ENCODE data around the gene VPS39.
A peak's percentile ranks its signal among the peaks of the same experiment; 100 is the strongest.

Gene VPS39

DNA sequence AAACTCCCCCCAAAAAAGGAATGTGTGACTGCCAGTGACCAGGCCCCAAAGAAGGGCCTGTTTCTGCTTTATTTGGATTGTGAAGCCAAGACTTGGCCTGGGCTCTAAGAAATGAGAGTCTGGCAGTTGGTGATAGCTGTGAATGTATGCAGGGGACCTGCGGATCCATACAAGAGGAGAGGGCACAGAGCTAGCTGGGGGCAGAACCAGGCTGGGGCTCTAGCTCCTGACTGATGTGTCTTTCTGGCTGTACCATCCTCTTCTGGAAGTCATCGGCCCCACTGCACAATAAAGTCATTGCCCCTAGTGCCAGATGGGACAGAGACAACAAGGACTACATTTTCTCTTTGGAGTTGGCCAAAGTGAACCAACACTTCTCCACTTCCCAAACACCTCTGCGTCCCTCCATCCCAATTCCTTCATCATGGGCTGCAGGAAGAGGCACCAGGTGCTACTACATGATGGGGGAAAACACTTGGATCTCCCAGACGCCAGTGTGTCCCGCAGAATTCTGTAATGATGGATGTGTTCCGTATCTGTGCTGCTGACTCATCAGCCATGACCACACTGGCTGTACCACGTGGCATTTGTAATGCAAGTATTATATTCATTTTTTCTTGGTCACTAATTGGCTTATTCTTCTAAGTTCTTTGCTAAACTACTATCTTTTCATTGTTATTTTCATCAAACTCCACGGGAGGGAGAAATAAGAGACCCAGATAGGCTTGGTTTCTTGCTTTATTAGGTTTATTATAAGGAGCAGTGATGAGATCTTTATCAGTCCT is 49.9 kb downstream of the VPS39 start:
- peak; percentile 75 for DNase-seq (ENCODE audit: low read depth)

DNA sequence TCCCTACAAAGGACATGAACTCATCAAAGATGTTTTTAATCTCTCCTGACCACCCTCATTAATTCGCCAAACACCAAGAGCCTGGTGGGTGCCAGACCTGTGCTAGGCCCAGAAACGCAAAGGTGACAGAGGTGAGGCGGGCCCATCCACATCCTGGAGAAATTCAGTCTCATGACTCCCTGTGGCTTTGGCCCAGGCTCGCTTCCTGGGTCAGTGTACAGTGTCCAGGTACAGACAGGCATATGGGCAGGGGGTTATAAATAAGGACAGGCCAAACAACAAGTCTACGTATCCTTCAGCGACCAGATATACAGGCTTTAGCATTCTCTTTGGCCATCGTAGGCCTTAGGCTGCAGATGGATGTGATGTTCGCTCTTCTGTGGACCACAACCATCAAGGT is 50.7 kb downstream of the VPS39 start:
- no peak for DNase-seq (ENCODE audit: low read depth)

DNA sequence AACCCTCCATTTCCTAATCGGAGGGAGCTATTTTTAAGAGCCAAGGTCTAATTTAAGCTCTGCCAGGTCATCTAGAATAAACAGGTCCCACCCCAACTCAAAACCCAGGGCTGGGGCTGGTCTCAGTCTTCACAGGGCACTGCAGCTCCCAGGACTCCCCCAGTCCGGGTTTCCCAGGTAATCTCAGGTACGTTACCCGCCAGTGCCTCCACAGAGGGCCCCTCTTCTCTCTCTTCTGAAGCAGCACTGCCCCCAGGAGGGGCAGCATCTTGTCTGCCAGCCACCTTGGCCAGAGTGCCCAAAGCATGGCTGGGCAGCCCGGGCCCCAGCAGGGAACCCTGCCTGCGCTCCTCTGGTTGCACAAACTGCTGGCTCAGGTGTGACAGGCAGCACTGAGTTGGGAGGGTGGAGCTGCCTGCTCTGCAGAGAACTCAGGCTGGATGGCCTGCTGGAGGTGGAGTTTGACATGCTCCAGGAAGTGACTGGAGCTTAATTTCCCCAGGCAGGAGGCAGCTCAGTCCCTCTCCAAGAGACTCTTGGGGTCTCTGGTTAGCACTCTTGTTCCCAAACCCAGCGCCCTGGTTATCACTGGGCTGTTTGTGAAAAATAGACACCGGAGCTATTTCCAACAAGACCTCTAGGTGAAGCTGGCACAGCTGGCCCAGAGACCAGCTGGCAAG is 51.7 kb downstream of the VPS39 start, which contains the start of gene PLA2G4F:
PLA2G4F (minus strand) TSS at position 394 of the 680 bp plus-strand sequence; CDS start at position 307, 87 bp downstream.
- no peak for DNase-seq (ENCODE audit: low read depth)

DNA sequence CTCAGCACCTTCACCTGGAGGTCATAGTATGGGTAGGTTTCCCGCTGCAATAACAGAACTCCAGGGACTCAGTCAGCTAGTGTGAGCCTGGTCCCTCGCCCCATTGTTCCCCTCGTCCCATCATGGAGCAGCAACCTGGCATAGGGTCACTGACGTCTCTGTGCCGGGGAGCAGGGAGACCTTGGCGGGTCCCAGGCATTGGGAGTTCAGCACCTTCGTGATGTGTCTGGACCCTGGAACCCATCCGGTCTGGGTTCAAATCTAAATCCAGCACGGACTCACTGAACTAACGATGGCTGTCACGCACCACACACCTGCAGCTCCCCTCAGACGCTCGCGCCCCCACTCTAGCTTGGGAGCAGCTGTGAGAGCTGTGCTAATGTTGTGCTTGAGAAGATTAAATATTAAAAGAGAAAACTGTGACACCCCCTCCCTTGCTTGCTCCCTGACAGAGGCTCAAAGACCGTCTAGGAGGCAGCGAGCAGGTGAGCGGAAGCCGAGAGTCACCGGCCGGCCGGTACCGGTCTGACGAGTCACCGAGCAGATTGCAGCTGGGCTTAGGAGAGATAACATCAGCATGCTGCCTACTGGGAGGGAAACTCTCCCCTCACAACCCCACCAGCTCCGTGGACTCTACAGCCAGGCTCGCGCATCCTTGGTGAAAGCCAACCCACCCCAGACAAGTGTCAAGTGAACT is 52.4 kb downstream of the VPS39 start:
- peak; percentile 10 for DNase-seq (ENCODE audit: low read depth)

DNA sequence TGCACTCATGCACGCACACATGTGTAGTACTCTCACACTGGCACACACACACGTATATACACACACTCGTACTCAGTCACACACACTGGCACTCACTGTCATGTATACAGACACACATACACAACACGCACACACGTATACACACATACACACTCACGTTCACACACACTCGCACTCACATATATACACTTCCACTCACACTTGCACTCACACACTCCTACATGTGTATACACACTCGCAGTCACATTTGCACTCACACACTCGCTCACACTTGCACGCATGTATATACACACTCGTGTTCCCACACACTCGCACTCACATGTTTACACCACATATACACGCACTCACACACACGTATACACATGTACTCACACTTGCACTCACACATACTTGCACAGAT is 53.1 kb downstream of the VPS39 start:
- no peak for DNase-seq (ENCODE audit: low read depth)

DNA sequence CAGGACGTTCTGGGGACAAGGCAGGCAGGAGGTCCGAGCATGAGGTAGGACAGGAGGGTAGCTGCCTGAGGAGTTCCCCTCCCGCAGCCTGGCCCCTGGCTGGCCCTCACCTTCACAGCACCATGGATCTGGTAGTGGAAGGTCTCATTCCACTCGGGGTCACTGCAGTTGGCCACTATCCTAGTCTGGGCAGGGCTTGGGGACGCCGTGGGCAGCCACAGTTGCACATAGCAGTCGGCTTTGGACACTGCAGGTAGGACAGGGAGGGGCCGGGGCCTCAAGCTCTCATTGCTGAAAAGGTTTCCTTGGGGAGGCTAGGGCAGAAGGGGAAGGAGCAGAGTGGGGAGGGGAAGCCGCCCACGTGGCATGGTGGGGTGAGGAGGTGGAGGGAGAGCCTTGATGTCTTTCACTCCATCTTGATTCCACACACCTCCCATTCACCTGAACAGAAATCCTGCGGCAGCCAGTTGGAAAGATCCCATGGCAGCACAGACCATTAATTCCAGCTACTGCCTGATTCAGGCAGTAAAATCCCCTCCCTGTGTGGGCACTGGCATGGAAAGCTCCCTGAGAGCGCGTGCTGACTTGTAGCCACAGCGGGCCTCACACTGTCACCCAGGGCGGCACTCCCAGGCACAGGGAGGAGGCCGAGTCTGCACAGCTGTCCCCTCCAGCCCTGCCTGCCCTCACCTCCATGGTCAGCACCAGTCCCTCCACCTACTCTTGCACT is 53.7 kb downstream of the VPS39 start:
- no peak for DNase-seq (ENCODE audit: low read depth)

DNA sequence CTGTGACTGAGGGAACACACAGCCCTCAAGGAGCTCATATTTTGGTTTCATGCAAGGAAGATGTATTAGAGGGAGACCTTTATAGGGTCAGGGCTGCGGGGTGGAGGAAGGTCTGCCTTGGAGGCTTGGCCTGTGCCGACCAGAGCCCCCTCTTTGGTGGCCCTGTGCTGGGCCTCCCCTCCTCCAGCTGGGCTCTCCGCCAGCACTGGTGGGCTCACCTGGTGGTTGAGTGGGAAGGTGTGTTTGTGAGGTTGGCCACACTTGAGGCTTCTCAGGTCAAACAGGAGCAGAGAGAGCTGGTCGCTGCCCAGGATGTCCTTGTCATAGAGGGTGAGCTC is 54.3 kb downstream of the VPS39 start:
- DNase-seq (ENCODE audit: low read depth), result no peak

DNA sequence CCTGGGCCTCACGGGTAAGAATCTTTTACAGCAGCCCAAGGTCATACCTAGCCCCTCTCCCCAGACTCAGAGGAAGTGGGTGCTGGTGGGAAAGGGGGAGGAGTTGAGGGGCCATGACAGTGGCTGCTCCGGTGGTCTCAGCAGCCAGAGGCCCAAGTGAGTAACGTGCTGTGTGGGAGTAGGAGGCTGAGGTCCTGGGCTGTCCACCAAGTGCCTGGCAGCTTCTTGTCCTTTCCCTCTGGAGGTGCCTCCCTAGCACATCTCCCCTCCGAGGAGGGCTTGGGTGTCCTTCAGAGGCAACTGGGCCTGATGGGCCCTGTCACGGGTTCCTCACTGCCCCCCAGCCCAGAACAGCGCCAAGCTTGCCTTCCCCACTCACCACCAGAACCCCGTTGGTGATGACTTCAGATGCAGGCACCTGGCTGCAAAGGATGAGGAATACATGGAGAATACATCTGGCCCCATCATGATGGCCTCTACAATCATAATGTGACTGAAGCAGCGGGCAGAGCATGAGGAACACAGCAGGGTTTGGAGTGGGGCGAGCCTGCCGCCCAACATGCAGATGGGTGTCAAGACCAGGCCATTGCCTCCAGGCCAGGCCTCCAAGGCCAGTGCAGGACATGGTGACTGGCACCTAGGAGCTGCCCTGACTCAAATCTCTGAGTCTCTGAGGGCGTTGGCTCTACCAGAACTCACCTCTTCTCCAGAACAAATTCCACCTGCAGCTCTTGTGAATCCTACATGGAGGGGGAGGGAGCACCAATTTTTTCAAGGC is 55.0 kb downstream of the VPS39 start:
- no peak for DNase-seq (ENCODE audit: low read depth)

DNA sequence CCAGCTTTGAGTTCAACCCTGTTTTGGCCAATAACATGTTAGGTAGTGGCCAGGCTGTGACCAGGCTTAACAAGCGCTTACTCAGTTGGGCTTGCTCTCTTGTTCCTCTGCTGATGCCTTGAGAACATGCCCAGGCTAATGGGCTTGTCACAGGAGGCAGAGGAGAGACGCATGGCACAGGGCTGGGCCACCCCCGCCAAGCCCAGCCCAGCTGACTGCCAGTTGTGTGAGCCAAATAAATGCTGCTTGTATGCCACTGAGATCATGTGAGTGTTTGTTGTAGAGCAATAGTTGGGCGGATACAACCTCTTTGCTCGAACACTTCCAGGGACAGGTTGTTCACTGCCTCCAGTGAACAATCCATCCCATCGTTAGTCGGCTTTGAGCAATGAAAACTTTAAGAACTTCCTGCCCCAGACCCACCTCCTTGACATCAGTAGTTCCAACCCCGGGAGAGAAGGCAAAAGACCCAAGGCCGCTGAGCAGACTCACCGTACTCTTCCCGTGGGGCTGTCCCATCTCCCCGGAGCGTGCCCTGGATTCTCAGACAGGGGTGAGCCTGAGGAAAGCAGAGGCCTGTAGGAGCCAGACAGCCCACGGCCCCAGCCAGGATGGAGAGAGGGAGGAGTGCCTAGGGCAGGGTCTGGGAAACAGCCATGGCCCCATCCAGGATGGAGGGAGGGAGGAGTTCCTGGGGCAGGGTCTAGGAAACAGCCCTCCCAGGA is 55.7 kb downstream of the VPS39 start:
- DNase-seq (ENCODE audit: low read depth), result no peak

DNA sequence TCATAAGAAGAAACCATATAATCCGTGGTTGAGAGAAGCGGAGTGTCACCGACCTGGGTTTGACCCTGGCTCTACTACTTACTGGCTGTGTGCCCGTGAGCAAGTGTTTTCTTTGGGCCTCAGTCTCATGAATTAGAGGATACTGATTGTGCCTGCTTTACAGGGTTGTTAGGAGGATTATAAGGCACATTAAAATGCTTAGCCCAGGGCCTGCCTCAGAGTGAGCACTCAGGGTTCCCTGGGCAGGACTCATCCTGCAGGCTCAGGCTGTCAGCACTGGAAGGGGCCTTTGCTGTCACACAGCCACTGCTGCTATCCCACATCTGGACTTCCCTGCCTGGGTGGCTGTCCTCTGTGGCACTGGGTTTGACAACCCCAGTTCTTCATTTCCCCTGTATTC is 56.4 kb downstream of the VPS39 start:
- no peak for DNase-seq (ENCODE audit: low read depth)

DNA sequence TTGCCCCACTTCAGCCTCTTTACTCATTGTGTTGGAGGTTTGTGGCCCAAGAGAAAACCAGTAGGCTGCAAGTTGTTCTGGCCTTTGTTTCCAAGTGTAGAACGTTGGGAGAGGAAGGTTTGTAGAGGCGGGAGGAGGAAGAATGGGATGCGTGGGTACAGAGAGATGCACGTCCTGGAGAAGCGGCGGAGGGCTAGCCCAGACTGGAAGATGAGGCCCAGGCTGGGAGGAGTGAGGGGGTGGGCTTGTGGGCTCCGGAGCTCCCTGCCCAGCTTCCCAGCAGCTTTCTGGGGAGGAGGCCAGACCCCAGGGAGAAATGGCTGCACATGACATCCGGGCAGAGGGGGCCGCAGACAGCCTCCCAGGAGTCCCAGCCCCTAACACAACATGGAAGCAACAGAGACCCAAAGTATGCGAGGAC is 57.0 kb downstream of the VPS39 start:
- no peak for DNase-seq (ENCODE audit: low read depth)

DNA sequence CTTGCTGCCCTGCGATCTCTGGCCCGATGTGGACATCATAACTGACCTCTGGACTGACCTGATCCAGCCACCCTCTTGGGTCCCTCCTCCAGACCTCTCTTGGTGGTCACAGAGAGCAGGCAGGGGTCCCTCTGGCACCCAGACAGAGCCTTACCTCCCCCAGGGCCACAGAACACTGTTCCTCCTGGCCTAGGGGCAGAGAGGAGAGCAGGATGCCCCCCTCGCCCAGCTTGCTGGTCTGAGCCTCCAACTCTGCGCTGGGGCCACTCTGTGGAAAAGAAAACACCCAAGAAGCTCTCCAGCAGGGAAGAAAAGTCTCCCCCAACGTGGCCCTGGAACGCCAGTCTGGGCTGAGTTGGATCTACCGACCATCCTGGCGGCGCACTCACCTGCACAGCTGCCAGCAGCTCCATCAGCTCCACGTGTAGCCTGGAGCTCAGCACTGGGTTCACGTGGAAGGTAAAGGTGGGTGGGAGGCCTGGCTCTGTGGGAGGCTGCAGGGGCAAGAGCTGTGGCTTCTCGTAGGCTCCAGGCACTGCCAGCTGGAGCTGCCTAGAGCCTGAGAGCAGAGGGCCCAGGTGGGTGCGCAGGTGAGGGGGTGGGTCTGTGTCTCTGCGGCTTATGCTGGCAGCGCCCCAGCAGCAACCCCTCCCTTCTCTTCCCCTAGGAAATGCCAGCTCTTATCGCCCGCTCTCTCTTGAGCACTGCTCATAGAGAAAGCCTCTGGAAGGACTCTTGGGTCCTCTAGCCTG is 57.7 kb downstream of the VPS39 start:
- DNase-seq (ENCODE audit: low read depth), result no peak

DNA sequence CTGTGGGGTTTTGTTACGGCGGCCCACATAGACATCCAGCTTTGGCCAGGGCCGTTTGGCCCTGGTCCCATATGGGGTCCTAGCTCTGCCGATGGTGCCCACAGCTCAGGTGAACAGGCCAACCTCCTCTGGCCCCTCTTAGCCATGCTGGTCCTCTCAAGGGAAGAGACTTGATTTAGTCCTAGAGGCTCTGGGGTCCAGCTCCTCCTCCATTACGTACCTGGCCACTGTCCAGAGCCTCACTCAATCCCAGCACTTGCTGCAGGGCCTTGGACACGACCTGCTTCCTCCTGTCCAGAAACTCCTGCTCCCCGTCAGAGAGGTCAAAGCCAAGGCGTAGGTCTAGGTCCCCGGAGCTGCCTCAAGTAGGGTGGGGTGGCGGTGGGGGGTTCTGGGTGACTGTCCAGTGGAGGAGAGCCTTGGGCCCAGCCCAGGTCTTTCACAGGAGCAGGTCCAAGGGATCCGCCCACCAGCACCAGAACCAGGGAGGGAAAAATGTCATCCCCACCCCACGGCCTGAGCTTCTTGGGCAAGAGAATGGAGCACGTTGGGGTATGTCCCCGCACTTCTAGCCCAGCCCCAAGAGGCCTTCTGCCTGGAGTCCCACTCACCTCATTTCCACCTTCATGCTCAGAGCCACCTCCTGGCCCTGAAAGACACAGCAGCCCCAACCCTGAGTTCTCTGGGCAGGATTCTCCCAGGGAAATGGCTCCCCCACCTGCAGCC is 58.4 kb downstream of the VPS39 start:
- DNase-seq (ENCODE audit: low read depth), result no peak

DNA sequence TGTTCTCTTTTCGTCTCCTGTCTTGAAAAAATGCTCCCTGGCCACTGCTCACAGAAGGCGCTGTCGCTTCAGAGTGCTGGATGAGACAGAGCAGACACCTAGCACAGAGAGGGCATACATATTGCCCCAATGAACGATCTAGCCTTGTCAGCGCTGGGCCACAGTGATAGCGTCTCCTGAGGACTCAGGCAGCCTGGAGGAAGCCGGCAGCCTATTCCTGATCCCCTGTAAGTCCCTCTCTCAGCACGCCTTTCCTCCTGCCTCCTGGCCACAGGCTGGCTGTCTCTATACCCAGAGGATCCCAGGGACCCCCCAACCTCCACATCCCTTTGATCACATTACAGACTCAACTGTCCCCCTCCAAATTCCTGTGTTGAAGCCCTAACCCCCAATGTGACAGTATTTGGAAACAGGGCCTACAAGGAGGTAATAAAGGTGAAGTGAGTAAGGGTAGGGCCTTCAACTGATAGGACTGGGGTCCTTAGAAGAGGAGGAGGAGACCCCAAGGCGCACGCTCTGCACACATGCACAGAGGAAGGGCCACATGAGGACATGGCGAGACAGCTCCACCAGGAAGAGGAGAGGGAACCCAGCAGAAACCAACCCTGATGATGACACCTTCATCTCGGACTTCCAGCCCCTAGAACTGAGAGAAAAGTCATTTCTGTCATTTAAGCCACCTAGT is 59.2 kb downstream of the VPS39 start:
- DNase-seq (ENCODE audit: low read depth), result no peak

DNA sequence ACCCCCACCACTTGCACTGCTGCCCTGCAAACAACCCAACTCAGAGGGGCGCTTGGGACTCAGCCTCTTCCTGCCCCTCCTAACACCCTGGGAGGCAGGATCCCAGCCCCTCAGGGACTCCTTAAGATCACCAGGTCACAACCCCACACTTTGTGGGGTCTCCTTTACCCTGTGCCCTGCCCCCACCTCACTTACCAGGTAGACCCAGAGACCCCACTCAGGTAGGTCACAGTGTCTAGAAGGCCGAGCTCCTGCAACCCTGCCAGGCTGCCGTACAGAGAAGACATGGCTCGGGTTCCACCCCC is 60.7 kb downstream of the VPS39 start:
- DNase-seq (ENCODE audit: low read depth), result no peak

DNA sequence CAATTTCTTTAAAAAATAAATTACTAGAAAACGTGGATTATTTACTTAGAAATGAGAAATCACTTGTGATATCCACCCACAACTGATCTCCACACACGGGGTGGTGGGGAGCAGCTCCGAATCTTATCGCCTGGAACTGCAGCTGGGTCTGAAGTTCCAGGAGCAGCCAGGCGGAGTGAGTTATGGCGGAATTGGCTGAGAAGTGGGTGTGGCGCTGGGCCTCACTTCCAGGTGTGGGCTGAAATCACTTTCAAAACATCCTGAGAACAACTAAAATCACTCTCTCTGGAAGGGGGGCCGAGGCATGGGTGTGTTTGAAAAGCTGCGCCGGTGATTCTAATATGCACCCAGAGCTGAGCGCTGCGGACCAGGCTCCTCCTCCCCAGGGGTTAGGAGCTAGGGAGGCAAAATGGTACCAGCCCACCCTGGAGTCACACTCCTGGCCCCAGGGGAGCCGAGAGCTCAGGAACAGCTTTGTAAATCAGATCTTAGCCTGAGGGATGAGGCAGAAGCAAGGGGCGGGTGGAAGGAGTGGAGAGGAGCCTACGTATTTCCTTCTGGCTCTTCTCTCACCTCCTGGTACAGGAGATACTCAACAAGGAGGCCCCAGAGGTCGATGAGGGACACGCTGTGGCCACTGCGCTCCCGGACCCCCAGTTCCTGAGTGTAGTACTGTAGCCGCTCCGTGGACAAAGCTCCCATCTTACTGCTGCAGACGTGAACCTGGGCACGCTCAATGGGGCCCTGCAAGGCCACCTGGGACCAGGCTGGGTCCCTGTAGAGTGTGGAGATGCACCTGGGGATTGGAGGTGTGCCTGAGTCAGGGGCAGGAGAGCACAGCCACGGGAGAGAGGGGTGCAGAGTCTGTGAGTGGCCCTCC is 61.3 kb downstream of the VPS39 start:
- DNase-seq (ENCODE audit: low read depth), result no peak

DNA sequence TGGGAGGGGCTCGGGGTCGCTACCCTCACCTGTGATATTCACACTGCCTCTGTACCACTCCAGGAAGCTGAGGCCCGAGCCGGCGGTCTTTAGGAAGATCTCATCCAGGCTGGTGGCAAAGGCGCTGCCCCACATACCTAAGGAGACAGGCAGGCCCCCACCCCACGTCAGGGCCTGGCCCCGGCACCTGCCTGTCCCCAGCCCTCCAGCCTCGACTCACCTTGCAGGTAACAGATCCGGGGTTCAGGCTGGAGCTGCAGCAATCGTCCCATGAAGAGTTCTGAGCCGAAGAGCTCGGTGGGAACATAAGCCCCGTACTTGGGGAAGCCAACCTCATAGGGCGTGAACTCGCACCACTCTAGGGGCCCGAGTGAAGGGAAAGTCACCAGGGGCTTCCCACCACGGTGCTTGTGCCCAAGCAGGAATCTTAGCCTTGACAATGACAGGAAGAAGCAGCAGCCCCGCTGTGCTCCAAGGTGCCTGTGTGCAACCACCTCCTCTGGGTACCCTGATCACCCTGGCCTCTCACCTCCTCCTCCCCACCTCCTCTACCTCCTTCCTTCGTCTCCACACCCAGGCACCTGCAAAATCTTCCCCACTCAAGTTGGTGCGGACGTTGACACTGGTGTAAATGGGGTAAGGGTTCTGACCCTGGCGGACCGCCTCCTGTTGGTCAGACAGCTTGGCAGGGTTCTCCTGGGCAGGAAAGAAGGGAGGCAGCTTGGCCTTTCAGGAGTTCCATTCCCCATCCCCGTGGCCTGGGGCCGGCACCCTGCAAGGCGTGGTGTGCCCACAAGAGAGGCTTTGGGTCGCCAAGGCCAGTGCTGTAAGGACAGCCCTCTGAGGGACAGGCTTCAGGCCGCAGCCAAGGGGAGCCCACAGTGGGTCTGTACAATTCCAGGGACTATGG is 62.3 kb downstream of the VPS39 start:
- DNase-seq (ENCODE audit: low read depth), result no peak
